Esophagus mucosa (tissue), 1 donor: ENCODE data around the gene TCFL5. TPM values are rescaled to one million over a fixed set of nuclear protein-coding genes. Genes with fewer than 3 reads are reported as not detected.
"Not testable (repeated sequence)": the region's sequence is repeated elsewhere in the genome, so short reads cannot be mapped to it uniquely, and the experiment has no call there.

Experiments
- ATAC-seq: fragments of 200-7000 bp; cut with Tn5 transposase; one replicate; pipeline ENCODE4 v1.9.1; 2020
- total RNA-seq: library from RNA; stranded (reverse); gene quantifications from one replicate; pipeline ENCODE4 v1.2.4, GENCODE V29; 2023
- donor health status: DM: yes; HTN: yes; CAD: no.

TCFL5 gene
- total RNA-seq, 1 donor from 2014 or later, result 5.0 TPM

DNA sequence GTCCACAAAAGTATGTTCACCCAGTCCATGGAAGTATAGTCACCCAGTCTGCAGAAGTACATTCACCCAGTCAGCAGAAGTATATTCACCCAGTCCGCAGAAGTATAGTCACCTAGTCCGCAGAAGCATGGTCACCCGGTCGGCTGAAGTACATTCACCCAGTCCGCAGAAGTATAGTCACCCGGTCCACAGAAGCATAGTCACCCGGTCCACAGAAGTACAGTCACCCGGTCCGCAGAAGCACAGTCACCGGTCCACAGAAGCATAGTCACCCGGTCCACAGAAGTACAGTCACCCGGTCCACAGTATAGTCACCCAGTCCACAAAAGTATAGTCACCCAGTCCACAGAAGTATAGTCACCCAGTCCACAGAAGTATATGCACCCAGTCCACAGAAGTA lies 8.8 kb downstream of the TCFL5 start:
- no peak for ATAC-seq

DNA sequence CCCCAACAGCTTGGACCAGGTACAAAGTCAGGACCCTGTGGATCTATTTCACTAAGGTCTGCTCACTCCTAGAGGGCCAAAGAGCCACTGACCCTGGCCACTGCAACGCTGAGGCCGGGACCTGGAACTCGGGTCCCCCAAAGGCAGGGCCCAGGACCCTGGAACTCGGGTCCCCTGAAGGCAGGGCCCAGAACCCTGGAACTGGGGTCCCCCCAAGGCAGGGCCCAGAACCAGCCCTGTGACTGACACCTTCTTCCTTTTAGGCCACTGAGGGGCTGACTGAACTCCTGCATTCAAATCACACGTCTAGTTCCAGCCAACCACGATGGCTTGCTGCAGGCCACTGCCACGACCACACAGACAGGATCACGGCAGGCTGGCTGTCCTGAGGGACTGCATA lies 9.4 kb downstream of the TCFL5 start:
- ATAC-seq, result no peak

DNA sequence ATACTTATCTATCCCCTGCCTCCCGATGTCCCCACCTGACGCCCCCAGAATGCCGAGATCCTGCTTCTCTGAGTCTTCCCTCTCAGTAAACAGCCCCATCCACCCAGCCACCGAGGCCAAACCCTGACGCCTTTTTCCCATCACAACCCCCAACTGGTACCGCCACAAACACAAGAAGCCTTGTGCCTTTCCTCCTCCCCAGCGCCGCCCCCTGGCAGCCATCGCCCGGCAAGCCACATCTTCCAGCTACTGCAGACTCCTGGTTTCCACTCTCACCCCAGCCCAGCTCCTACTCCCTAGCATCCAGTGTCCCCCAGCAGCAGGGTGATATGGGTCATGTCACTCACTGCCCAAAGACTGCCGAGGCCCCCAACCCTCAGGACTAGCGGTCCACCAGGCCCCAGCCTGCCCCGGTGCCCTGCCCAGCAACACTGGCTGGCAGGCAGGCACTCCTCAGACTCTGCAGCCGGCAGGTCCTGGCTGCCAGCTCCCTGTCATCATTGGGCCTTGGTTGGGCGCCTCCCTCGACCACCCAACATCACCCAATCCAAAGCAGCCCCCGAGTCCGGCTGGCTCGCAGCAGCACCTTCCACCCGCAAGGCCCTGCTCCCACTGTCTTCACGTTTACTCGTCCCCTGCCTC lies 11.2 kb downstream of the TCFL5 start:
- no peak for ATAC-seq

DNA sequence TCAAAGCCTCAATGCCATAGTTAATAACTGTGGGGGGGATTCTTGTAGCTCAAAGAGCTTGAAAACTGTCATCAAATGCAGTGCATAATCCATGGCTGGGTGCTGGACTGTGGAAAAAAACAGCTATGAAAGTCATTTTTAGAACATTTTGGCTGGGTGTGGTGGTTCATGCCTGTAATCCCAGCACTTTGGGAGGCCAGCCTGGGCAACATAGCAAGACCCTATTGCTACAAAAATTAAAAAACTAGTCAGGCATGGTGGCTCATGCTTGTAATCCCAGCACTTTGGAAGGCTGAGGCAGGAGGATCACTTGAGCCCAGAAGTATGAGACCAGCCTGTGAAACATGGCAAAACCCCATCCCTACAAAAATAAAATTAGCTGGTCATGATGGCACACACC lies 12.2 kb downstream of the TCFL5 start:
- no peak for ATAC-seq

DNA sequence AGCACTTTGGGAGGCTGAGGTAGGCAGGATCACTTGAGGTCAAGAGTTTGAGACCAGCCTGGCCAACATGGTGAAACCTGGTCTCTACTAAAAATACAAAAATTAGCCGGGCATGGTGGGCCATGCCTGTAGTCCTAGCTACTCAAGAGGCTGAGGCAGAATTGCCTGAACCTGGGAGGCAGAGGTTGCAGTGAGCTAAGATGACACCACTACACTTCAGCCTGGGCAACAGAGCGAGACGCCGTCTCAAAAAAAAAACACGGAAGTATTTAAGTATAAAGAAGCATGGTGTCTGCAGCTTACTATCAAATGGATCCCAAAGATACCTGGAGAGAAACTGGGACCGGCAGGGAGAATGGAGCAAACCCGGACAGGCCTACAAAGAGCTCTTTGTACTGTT lies 12.7 kb downstream of the TCFL5 start:
- not testable (repeated sequence) for ATAC-seq

DNA sequence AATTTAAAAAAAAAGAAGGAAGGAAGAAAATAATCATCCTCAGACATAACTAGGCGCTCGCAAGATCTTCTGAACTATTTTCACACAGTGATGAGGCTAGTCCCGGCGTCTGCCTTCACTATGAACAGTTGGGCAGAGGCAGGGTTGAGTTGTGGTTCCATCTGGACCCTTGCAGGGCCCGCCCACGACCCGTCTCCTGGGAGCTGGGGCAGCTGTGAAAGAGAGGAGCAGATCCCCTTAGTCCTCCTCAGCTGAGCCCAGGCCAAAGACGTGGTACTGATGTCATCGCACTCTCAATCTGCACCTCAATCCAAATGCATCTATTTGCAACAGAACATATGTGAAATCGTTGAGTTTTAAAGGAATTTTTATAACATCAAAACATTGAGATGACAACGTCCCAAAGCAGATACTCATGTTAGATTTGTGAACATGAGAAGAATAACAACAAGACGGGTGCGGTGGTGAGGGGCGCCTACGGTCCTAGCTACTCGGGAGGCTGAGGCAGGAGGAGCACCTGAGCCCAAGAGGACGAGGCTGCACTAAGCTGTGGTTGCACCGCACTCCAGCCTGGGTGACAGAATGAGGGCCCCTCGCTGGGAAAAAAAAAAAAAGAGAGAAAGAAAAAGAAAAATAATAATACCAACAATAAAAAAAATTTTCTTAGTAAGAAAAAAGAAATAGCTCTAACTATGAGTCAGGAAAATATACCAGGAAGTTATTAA lies 15.3 kb downstream of the TCFL5 start:
- ATAC-seq, result no peak

DNA sequence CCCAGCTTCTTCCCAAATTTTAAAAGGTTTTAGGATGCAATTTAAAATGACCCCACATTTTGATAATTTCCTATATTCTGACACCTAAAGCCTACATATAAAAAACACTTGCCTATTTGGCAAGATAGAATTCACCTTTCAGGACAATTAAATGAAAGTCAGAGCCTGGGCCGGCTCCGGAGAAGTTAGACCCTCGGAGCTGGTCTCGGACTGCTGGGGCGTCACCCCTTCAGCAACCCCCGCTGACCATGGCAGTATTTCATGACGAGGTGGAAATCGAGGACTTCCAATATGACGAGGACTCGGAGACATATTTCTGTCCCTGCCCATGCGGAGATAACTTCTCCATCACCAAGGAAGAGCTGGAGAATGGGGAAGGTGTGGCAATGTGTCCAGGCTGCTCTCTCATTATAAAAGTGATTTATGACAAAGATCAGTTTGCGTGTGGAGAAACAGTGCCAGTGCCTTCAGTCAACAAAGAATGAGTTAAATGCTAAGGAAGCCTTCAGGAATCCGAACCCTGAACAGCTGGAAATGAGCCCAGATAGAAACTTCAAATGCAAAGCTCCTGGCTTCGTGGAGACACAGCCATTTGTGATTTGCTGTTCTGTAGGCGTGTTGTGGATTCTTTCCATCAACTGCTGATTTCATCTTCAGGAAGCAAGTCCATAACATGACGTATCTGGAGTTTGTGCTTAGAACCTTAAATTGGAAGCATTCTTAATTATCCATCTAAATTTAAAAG lies 16.0 kb downstream of the TCFL5 start:
- ATAC-seq, result no peak

DNA sequence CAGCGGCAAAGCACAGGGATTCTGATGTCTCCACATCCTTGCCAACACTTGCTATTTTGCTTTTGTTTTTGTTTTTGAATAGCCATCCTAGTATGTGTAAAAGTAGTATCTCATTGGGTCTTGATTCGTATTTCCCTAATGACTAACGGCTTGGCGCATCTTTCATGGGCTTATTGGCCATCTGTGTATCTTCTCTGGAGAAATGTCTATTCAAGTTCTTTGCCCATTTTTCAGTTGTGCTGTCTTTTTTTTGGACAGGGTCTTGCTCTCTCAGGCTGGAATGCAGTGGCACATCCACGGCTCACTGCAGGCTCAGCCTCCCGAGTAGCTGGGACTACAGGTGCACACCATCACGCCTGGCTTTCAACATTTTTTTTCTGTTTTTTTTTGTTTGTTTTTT lies 17.4 kb downstream of the TCFL5 start:
- no peak for ATAC-seq

DNA sequence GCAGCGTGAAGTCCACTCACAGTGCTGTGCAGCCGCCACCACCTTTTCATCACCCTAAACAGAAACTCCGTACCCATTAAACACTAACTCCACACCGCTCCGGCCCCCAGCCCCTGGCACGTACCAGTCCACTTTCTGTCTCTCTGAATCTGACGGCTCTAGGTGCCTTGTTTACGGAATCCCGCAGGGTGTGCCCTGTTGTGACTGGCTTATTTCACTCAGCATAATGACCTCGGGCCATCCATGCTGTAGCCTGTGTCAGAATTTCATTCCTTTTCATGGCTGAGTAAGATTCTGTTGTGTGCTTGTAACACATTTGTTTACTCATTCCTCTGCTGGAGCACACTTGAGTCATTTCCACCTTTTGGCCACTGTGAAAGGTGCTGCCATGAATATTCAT lies 18.0 kb downstream of the TCFL5 start:
- ATAC-seq, result peak; percentile 80

DNA sequence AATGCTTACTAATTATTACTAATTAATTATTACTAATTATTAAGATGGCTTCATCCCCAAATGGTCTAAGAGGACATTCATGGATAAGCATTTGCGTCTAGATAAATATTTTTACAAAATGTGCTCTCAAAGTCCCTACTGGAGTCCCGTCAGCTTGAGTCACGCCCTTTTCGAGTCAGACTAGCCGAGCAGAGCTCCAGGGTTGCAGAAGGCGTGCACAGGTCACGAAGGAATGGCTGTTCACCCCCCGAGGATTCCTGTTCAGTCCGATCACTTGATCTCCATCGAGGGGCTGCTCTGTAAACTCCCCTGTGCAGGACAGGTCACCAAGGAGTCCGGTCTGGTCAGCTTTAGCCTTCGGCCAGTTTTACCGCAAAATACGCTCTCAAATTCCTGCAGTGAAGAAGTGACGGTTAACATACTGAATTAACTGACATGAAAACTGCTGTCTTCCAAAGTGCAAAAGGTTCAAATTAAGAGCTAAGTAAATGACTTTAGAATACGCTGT lies 19.9 kb downstream of the TCFL5 start:
- ATAC-seq, result no peak

DNA sequence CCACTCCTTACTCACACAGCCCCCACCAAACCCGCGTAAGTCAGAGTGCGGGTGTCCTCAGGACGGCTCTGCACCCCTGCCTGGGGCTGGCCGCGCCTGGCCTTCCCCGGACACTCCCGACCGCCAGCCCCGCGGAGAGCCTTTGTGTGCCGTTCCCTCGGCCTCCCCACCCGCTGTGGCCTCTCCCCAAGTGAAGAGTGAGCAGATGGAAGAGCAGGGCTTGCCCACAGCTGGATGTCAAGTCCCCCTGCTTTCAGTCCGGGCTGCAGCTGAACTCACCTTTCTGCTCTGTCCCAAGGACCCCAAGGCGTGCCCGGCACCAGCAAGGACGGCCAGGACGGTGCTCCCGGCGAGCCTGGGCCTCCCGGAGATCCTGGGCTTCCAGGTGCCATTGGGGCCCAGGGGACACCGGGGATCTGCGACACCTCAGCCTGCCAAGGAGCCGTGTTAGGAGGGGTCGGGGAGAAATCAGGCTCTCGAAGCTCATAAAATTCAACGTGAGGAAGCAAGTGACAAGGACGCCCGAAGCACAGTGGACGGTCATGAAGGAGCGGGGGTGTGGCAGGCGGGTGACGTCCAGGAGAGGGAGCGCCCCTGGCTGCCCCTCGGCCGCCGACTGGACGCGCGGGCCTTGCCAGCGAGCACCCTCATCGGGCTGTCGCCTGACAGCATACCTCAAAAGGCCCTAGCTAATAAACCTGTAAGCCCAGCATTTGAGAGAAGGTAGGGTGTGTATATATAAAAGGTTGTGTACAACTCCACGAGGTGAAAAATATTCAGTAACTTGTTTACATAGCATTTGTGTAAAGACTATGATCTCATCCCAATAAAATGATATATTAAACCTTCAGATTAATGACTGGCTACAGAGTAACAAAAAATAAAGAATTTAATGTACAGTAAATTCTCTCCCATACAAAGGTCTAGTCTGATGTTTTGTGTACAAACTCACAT lies 21.1 kb downstream of the TCFL5 start:
- ATAC-seq, result no peak

DNA sequence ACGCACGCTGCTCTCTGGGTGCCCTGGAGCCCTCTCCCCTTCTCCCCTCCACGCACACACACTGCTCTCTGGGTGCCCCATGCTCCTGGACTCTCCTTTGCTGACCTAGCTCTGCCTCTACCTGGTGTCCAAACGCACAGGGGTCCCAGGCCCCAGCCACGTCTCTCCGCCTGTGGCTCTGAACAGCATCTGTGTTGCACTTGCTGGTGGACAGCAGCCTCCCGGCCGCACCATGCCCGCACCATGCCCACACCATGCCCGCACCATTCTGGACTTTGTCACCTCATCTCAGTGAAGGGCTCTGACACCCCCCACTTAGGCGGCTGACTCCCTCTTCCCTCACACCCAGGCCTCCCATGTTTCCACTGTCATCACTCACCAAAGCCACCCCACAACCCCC lies 21.8 kb downstream of the TCFL5 start:
- ATAC-seq, result no peak

DNA sequence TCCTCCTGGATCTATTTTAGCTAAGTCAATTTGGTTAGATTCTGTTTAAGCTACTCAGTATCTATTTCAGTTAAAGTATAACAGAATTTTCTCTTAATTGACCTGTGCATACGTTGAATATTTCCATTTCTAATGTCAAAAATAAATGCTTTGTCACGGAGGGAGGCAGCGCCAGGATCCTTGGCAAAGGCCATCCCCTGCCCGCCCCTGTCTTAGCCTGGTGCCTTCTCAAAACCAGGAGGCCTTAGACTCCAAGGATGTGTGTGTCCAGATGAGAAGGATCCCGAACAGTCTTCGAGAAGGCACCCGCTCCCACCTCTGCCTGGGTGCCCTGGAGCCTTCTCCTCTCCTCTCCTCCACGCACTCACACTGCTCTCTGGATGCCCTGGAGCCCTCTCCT lies 22.4 kb downstream of the TCFL5 start:
- ATAC-seq, result no peak

DNA sequence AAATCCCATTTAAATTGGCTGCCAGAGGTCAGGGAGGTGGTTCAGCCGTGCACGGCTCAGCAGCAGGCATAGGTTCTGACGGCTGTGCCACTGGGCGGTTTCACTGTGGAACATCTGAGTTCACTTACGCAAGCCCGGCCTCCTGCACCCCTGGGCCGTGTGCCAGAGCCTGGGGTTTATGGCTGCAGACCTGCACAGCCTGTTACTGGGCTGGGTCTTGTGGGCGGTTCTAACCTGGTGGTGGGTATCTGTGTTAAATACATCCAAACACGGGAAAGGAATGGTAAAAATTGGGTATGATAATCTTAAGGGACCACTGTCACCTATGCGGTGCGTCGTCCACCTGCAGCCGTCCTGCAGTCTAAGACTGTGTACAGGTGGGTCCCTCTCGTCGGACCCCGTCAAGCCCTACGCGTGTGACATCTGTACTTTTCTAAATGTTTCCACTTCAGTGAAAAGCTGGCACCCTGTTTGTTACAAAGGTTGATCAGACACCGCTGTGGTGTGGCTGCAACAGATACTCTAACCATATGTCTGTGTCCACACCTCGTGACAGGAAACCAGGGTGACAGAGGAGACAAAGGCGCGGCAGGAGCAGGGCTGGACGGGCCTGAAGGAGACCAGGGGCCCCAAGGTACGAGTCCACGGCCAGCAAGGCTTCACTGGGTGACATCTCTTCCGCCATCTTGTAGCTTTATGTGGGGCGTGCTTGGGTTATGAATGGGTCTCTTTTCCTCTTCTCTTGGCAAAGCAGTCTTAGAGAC lies 23.3 kb downstream of the TCFL5 start:
- peak; percentile 85 for ATAC-seq

DNA sequence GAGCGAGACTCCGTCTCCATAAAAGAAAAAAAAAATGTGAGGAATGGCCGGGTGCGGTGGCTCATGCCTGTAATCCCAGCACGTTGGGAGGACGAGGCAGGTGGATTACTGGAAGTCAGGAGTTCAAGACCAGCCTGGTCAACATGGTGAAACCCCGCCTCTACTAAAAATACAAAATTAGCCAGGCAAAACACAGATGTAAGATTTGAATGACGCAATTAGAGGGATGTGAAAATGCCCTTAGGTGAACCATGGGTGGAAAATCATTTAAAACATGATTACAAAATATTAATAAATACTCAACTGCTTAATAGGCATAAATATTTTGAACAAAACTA lies 23.9 kb downstream of the TCFL5 start:
- ATAC-seq, result no peak

DNA sequence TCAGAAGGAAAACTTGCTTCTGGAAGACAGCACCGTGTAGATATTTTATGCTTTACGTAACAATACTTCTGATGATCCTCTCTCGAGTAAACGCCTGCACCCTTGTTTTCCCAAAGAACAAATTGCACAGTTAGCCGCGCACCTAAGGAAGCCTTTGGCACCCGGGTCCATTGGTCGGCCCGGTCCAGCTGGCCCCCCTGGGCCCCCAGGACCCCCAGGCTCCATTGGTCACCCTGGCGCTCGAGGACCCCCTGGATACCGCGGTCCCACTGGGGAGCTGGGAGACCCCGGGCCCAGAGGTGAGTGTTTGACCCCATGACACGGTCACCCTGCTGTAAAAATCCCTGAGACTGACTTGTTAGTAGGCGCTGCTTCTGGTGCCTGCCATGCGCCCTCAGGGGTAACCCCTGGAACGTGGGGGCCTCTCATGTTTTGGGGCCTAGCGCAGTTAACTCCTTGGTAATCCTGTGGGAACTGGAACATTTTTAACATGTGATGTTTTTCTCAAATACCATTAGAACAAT lies 24.6 kb downstream of the TCFL5 start:
- ATAC-seq, result no peak

DNA sequence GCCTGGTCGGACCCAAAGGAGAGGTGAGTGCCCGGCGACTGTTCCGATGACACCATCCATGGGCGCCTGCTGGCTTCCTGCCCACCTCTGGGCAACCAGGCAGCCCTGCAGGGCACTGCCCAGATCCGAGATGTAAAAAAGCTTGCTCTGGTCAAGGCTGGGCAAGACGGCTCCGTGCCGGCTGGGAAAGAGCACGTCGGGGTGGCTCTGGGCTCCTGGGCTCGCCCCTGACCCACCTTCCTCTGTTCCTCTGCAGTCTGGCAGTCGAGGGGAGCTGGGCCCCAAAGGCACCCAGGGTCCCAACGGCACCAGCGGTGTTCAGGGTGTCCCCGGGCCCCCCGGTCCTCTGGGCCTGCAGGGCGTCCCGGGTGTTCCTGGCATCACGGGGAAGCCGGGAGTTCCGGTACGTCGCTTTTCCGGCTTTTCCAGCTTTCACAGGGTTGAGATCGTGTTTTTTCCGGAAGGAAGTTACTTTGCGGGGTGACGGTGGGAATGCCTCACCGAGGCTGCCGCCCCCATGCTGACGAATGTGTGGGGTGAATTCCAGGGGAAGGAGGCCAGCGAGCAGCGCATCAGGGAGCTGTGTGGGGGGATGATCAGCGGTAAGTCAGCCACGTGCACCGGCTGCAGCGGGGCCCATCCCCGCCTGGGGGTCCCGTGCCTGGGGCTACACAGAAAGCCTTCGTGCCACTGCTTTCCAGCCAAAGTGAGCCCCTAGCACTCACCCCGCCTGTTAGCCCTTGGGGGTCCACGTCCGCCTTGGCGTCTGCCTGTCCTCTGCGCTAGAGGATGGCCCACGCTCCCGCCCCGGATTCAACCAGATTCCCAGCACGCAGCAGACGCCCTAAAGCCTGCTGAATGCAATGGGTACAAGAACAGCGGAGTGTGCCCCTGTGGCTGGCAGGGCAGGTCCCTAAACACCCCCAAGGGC lies 25.4 kb downstream of the TCFL5 start:
- ATAC-seq, result peak; percentile 8

DNA sequence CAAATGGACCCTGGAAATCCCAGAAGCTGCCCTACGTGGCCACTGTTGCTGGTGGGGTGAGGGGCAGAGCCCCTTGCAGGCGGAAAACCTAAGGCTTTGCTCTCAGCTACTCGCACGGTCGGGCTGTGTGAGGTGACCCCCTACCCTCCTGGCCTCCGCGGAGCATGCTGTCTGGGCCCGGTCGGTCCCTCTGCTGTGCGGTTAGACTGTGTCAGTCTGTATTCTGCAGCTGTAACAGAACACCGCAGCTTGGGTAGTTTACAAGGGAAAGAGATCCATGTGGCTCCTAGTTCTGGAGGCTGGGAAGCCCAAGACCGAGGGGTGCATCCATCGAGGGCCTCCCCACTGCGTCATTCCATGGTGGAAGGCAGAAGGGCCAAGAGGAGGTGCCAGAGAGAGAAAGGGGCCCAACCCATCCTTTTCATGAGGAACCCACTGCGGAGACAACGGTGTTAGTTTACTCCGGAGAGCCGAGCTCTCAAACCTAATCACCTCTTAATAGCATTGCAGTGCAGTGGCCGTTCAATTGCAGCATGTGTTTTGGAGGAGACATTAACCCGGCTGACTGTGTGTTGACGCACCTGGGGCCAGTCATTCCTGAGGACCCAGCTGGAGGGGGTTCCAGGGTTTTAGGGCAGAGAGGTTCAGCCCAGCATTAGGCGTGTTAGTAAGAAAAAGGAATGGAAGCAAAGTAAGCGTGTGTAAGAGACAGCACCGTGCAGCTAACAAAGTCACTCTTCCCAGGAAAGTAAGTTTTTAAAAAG lies 26.5 kb downstream of the TCFL5 start:
- no peak for ATAC-seq

DNA sequence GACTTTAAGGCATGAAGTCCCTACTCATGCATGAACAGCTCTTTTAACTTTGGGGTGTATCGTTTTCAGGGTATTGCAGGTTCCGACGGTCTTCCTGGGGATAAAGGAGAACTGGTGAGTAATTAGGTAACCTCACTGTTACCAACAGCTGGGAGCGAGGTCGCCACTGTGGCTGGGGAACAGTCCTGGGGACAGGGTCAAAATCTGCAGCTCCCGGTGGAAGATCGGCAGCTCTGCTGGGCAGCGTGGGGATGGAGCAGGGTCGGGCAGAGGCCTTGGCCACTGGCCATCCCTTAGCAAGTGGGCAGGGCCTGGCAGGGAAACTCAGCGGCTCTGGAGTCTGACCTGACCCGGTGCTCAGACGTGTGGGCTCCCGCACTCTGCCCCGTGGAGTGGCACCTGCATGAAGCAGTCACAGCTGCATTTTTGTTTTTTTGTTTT lies 28.7 kb downstream of the TCFL5 start:
- no peak for ATAC-seq
